H1 (cell line): ENCODE results near the gene DPP10. TPM values are rescaled to one million over a fixed set of nuclear protein-coding genes. Genes with fewer than 3 reads are reported as not detected.

Experiments used
- SUZ12 ChIP-seq: fragments of 200-600 bp; sonication (generic); IDR thresholded peaks from 2 replicates; pipeline ENCODE4 v1.6.1; 2012; ENCODE audit warnings: mild to moderate bottlenecking, inconsistent platforms, low read length, moderate library complexity, mixed read lengths
- polyA plus RNA-seq, 7 experiments: library from polyadenylated mRNA; depleted of rRNA in 3 of 7; stranded (reverse) in 5 of 7; unstranded in 2 of 7; fragments of >200 nt in 5 of 7; fragments of 200-250 nt in 2 of 7; gene quantifications; 1 replicate in 5 of 7; 2 replicates in 1 of 7; 4 replicates in 1 of 7; pipeline versions ENCODE4 v1.2.1 to v1.2.3, GENCODE V29; 2011 to 2013; ENCODE audit warnings: missing spikeins in 2 of 7, mixed read lengths in 2 of 7
- total RNA-seq: library from RNA; stranded (reverse); fragmentation: NEBNext Ultra II Directional; extraction: Animal tissue kit (Norgen Biotek cat#: 25700); gene quantifications from 2 replicates; pipeline ENCODE4 v1.2.1, GENCODE V29; 2021

DPP10 gene
- total and polyA plus RNA-seq, 2 of the 8 experiments (the other 6 are each of a cell fraction or from before 2014, with no cell fraction given) = 3.3 to 7.2 TPM

- TF ChIP-seq SUZ12 = no peak
Measured at GRCh38 chr2:115609978-115610377, 1167.5 kb downstream of the DPP10 start (continued).
